Measurements from ENCODE around the gene GULP1. TPM values are rescaled to one million over a fixed set of nuclear protein-coding genes. Genes with fewer than 3 reads are reported as not detected.

GULP1 gene
- total and polyA plus RNA-seq, 2 donors (not counting 1 experiment from before 2014, with no cell fraction given): 43.5 to 82.4 TPM

GRCh38 chr2:188364033-188364630, 72.5 kb downstream of the GULP1 start:
- Histone ChIP-seq H3K9ac (ENCODE audit: insufficient read depth, low read length) (no peak overlapping the region), H3K27ac (ENCODE audit: insufficient read depth, low read length) (no peak overlapping the region), H3K4me1 (ENCODE audit: control insufficient read depth, extremely low read depth, insufficient read depth, low read length) (no peaks in the 10 kb centered on the region), H4K20me1 (ENCODE audit: control insufficient read depth, extremely low read depth, insufficient read depth, low read length) (no peaks in the 10 kb centered on the region), H3K4me2 (ENCODE audit: extremely low read depth, insufficient read depth, low read length) (no peak overlapping the region), H3K79me2 (ENCODE audit: control insufficient read depth, insufficient read depth, low read length) (no peaks in the 10 kb centered on the region), H3K9me3 (ENCODE audit: control insufficient read depth, insufficient read depth, low read depth, low read length) (no peaks in the 10 kb centered on the region), H3K27me3 (ENCODE audit: control insufficient read depth, insufficient read depth, low read length) (no peaks in the 10 kb centered on the region), H3K4me3 (replicated peaks in 1 of 4; ENCODE audit: control extremely low read depth in 1 of 4, insufficient read depth in 1 of 4, low read depth in 3 of 4, low read length in 4 of 4) (no peak overlapping the region), H3K36me3 (ENCODE audit: control insufficient read depth, insufficient read depth, low read length) (no peaks in the 10 kb centered on the region), H2AFZ (ENCODE audit: low read length) (no peak overlapping the region)
- no peak for TF ChIP-seq EZH2 (IDR thresholded peaks at IDR 0.05; ENCODE audit: low read length, missing control alignments)
- DNase-seq (ENCODE audit: low read depth in 2 of 2): no peak

GRCh38 chr2:188365058-188365641, 73.5 kb downstream of the GULP1 start:
- Histone ChIP-seq H3K27me3 (ENCODE audit: control insufficient read depth, insufficient read depth, low read length) (no peaks in the 10 kb centered on the region), H4K20me1 (ENCODE audit: control insufficient read depth, extremely low read depth, insufficient read depth, low read length) (no peaks in the 10 kb centered on the region), H3K79me2 (ENCODE audit: control insufficient read depth, insufficient read depth, low read length) (no peaks in the 10 kb centered on the region), H3K9me3 (ENCODE audit: control insufficient read depth, insufficient read depth, low read depth, low read length) (no peaks in the 10 kb centered on the region), H3K4me2 (ENCODE audit: extremely low read depth, insufficient read depth, low read length) (no peak overlapping the region), H3K4me3 (replicated peaks in 1 of 4; ENCODE audit: control extremely low read depth in 1 of 4, insufficient read depth in 1 of 4, low read depth in 3 of 4, low read length in 4 of 4) (no peak overlapping the region), H3K36me3 (ENCODE audit: control insufficient read depth, insufficient read depth, low read length) (no peaks in the 10 kb centered on the region), H3K27ac (ENCODE audit: insufficient read depth, low read length) (no peak overlapping the region), H3K9ac (ENCODE audit: insufficient read depth, low read length) (no peak overlapping the region), H3K4me1 (ENCODE audit: control insufficient read depth, extremely low read depth, insufficient read depth, low read length) (no peaks in the 10 kb centered on the region), H2AFZ (ENCODE audit: low read length) (no peak overlapping the region)
- DNase-seq (ENCODE audit: low read depth in 2 of 2): no peak
- TF ChIP-seq CTCF (conservative IDR thresholded peaks at IDR 0.05 in 1 of 2, IDR thresholded peaks at IDR 0.05 in 1 of 2; ENCODE audit: low read depth in 1 of 2, low read length in 2 of 2): no peak
- TF ChIP-seq EZH2 (IDR thresholded peaks at IDR 0.05; ENCODE audit: low read length, missing control alignments): no peak

DNA sequence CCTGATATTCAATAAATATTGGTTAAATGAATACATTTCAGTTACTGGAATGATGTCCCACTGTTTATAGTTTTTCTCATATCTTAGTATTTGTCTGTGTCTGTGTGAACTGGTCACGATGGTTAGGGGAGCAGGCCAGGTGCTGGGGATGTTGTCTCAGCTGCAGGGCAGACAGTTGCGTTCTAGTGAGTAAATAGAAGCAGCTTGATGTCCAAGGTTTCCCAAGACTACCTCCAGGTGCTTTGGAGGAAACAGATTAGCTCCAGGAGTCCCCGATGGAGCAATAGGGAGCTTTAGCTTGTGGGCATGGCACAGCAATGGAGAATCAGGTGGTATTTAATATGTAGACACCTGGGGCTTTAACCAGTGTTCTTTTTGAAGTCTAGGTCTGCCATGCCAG, 75.5 kb downstream of the GULP1 start:
- H3K4me3 ChIP-seq (replicated peaks in 1 of 4; ENCODE audit: control extremely low read depth in 1 of 4, insufficient read depth in 1 of 4, low read depth in 3 of 4, low read length in 4 of 4): no peak overlapping the region
- DNase-seq (ENCODE audit: low read depth in 2 of 2): no peak
- no peak overlapping the region for H3K9ac ChIP-seq (ENCODE audit: insufficient read depth, low read length)
- H3K36me3 ChIP-seq (ENCODE audit: control insufficient read depth, insufficient read depth, low read length): no peaks in the 10 kb centered on the region
- no peak overlapping the region for H2AFZ ChIP-seq (ENCODE audit: low read length)
- H3K27ac ChIP-seq (ENCODE audit: insufficient read depth, low read length): no peak overlapping the region
- no peak for TF ChIP-seq CTCF (conservative IDR thresholded peaks at IDR 0.05 in 1 of 2, IDR thresholded peaks at IDR 0.05 in 1 of 2; ENCODE audit: low read depth in 1 of 2, low read length in 2 of 2)
- no peak for TF ChIP-seq EZH2 (IDR thresholded peaks at IDR 0.05; ENCODE audit: low read length, missing control alignments)
- no peaks in the 10 kb centered on the region for H3K4me1 ChIP-seq (ENCODE audit: control insufficient read depth, extremely low read depth, insufficient read depth, low read length)
- no peaks in the 10 kb centered on the region for H3K27me3 ChIP-seq (ENCODE audit: control insufficient read depth, insufficient read depth, low read length)
- H3K79me2 ChIP-seq (ENCODE audit: control insufficient read depth, insufficient read depth, low read length): no peaks in the 10 kb centered on the region
- no peaks in the 10 kb centered on the region for H3K9me3 ChIP-seq (ENCODE audit: control insufficient read depth, insufficient read depth, low read depth, low read length)
- H4K20me1 ChIP-seq (ENCODE audit: control insufficient read depth, extremely low read depth, insufficient read depth, low read length): no peaks in the 10 kb centered on the region
- no peak overlapping the region for H3K4me2 ChIP-seq (ENCODE audit: extremely low read depth, insufficient read depth, low read length)
